ENCODE data around the gene CDRT15. TPM values are rescaled to one million over a fixed set of nuclear protein-coding genes. Genes with fewer than 3 reads are reported as not detected.
"Not testable (repeated sequence)": the region's sequence is repeated elsewhere in the genome, so short reads cannot be mapped to it uniquely, and the experiment has no call there.

The CDRT15 gene
- polyA plus RNA-seq (ENCODE audit: insufficient read length in 4 of 4), result under 1 TPM in 3 of 4 donors, not detected in 1; 0.37 to 0.81 (median 0.49) TPM

DNA sequence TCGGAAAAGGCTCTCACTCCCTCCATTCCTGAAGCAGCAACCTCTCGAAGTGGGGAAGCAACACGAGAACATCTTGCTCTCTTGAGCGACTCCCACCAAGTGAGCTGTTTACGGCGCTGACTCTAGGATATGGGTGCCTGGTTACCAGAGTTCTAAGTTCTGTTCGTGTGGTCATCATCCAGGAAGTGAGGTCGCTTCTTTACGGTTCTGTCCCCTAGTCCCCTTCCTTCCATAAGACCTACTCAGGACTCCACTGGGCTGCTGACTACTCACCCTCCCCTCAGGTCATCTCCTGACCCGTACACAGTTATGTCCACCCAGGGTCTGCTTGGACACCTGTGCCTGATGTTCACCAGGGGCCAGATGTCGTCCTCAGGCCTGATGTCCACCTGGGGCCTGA is at the start of gene CDRT15:
CDRT15 (minus strand) TSS at position 101 of the 400 bp plus-strand sequence; CDS start at position 72, 29 bp downstream.
- DNase-seq (ENCODE audit: low read depth in 4 of 4, low spot score in 3 of 4), result not testable (repeated sequence)

DNA sequence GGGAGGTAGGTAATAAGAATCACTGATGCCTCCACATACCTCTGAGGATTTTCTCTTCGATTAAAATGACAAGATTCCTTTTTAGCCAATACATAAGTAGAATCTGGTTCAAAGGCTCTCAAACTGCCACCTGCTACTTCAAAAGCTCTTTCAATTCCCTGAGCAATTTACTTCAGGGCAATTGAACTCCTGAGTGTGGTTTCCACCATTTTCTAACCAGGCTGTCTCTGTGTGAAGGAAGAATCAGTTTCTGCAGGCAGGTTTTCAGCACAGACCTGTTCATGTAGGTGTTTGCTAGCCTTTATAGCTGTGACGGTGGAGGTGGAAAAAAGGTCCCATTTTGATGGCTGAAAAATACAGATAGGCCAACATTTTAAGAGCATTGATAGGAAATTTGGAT is 46.1 kb upstream of the CDRT15 start:
- no peak for DNase-seq (ENCODE audit: low read depth in 4 of 4, low spot score in 3 of 4)

DNA sequence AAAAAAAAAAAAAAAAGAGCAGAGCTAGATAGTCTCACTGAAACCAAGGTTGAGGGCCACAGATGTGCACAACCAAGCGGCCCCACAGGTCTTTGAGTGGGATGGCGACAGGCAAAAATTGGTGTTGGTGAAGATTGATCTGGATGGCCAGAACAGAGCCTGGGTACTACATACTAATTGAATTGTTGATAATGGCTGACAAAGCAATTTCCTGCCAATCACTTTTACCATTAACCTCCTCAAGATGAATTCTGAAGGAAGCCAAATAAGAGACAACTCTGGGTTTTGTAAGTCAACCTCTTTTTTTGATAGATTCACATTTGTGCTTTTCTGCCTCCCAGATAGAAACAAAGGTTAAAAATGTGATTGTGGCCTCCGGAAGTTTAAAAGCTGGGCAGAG is 44.9 kb upstream of the CDRT15 start:
- DNase-seq (ENCODE audit: low read depth in 4 of 4, low spot score in 3 of 4), result no peak

DNA sequence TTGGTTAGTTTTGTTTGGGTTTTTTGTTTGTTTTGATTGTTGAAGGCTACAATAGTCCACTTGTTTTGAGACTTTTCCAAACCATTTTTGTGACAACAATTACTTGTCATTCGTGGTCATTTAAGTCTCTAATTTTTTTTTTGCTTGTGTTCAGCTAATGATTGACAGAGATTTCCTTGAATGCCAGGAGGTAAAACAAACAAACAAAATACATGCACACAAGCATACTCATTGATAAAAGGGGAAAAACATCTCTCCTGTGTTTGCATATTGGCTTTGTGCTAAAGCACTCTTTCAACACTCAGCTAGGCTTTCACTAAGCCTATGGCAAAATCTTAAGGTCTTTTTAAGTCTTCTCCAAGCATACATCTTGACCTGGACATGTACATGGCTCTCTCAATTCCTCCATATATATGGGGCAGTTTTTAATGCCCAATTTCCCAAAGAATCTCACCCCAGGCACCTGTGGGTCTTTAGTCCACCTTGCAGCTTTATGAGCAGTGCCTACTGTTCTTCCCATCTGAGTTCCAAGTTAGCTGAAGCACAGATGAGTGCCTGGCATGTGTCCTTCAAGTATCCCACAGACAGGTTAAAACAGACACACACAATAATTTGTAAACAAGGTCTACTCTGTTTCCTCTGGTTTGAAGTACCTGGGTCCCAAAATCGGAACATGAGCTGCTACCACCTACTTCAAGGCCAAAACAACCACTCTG is 40.0 kb upstream of the CDRT15 start:
- DNase-seq (ENCODE audit: low read depth in 4 of 4, low spot score in 3 of 4), result no peak

DNA sequence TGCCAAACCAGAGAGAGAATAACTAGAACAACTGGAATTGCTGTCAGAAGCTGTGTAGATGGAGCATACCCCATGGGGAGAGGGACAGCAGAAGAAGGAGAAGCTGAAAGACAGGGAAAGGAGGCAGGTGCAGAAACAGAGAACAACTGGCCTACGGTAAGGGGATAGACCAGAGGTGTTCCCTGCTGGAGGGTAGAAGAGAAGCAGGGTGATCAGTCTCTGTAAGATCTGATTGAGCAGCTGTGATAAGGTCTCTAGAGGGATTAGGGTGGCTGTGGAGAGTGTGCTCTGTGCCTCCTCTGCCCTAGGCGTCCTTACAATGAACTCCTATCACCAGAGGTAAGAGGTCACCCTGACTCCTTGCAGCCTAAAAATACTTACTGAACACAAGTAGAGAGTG is 33.8 kb upstream of the CDRT15 start:
- no peak for DNase-seq (ENCODE audit: low read depth in 4 of 4, low spot score in 3 of 4)

DNA sequence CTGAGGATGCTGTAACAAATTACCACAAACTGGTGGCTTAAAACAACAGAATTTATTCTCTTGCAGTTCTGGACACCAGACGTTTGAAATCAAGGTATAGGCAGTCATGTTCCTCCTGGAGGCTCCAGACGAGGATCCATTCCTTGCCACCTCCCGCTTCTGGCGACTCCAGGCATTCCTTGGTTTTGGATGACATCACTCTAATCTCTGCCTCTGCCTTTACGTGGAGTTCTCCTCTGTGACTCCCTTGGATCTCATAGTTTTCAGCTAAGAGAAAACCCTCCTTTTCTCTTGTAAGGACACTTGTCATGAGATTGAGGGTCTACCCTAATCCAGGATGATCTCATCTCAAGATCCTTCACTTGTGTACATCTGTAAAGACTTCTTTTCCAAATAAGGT is 32.8 kb upstream of the CDRT15 start:
- DNase-seq (ENCODE audit: low read depth in 4 of 4, low spot score in 3 of 4), result no peak

DNA sequence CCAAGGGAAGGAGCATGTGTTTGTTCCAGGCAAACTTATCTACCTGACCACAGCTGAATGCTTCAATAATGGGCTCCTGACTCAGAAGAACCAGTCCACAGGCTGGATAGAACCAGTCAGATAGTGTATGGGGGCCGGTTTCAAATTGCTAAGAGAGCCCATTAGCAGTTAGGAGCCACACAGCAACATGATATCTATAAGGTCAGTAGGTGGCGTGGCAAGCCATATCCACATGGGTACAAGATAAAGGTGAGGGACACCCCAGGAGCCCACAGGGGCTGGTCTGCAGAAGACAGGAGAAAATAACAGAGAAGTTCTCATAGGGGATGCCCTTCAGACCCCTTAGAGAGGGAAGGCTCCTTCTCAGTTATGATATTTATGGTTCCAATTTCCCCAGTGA is 31.6 kb upstream of the CDRT15 start:
- no peak for DNase-seq (ENCODE audit: low read depth in 4 of 4, low spot score in 3 of 4)

DNA sequence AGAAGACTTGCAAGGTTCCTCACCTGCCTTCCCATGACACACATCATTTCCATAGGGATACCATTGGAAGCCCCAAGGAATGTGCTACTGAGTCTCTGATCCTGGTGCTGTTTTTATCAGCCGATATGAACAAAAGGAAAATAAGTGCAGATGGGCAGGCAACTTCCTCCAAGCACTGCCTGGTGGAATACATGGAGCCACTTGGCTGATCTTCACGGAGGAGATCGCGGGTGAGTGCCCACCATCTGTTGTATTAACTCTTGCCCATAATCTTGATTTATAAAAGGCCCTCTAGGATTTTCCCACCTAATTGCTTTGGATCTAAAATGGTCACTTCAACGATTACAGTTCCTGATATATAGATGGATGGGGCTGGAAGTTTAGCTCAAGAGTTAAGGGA is 24.7 kb upstream of the CDRT15 start:
- DNase-seq (ENCODE audit: low read depth in 4 of 4, low spot score in 3 of 4), result no peak

DNA sequence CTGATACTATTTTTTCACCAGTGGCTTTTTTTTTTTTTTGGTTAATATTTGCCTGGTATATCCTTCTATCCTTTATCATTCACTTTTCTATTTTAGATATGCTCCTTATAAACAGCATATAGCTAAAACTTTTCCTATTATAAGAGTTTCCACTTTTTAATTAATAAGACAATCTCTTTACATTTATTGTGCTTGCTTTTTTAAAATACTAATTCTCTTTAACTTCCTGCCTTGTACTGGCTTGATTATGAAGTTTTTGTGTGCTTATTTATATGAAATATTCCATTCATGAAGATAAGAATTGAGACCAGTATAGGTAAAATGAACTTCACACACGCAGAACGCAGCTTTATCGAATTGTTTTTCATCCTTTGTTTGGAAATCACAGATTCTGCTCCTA is 9.0 kb upstream of the CDRT15 start:
- no peak for DNase-seq (ENCODE audit: low read depth in 4 of 4, low spot score in 3 of 4)

DNA sequence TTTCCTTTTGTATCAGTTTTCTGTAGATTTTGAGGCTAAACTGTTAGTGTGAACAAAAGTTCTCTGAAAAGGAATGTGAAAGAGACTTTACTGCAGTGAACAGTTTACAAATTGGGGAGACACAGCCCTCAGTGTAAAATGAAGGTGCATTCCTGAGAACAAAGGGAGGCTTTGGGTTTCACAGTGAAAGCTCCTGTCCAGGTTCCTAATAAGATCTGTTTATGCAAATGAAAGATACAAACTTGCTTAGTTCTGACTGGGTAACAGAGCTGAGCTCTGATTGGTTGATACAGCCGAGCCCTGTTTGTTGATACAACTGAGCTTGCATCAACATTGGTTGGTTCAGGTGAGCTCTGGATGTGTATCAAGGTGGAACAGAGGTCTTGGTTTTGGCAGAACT is 8.3 kb upstream of the CDRT15 start:
- no peak for DNase-seq (ENCODE audit: low read depth in 4 of 4, low spot score in 3 of 4)

DNA sequence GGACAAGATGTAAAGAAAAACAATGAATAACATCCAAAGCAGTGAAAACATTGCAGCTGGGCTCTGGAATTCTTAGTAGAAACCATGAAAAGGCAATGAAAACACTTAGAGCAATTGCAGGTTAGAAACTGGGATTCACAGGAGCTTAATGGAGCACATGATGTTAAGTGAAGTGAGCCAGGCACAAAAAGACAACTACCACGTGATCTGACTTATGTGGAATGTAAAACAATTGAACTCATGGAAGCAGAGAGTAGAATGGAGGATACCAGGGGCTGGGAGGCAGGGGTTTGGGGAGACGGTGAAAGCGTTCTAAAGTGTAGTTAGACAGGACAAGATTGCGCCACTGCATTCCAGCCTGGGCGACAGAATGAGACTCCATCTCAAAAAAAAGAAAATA is 2.6 kb upstream of the CDRT15 start:
- DNase-seq (ENCODE audit: low read depth in 4 of 4, low spot score in 3 of 4), result not testable (repeated sequence)

DNA sequence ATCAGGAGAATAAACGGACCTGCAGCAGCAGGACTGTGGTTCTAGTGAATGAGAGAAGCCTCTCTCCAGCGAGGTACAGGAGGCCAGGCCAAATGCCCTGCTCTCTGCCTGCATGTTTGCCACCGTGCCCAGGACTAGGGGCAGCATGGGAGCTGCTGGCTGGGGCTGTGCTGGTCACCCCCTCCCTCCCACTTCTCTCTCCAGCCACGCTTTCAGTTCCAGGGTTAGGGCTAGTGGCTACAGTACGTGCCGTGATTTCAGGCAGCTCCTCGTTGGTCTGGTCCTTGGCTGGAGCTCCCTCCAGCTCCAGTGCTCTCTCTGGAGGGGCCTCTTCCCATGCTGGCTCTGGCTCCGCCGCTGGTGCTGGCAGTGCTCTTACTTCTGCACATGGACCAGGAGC is 630 bp downstream of the CDRT15 start:
- not testable (repeated sequence) for DNase-seq (ENCODE audit: low read depth in 4 of 4, low spot score in 3 of 4)

DNA sequence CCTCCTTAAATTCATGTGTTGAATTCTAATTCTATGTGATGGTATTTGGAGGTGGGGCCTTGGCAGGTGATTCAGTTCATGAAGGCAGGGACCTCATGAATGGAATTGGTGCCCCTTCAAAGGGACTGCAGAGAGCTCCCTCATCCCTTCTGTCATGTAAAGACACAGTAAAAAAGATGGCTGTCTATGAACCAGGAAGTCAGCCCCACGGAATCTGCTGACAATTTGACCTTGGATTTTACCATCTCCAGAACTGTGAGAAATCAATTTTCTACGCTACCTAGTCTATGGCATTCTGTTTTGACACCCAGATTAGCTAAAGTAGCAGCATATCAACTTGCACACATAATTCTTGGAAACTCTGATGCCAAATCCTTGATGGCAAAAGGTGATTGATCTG is 1.6 kb downstream of the CDRT15 start:
- DNase-seq (ENCODE audit: low read depth in 4 of 4, low spot score in 3 of 4), result not testable (repeated sequence)

DNA sequence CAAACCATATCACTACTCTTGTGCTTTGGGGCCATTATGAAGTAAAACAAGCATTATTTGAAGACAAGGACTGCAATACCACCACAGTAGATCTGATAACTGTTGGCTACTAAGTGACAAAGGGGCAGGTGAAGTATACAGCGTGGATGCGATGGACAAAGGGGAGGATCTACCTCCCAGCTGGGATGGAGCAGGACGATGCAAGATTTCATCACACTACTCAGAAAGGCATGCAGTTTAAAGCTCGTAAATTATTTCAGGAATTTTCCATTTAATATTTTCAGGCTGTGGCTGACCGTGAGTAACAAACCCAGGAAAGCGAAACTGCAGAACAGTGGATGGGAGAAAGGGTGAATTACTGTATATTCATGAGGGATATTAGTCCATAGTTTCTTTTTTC is 5.5 kb downstream of the CDRT15 start:
- not testable (repeated sequence) for DNase-seq (ENCODE audit: low read depth in 4 of 4, low spot score in 3 of 4)

DNA sequence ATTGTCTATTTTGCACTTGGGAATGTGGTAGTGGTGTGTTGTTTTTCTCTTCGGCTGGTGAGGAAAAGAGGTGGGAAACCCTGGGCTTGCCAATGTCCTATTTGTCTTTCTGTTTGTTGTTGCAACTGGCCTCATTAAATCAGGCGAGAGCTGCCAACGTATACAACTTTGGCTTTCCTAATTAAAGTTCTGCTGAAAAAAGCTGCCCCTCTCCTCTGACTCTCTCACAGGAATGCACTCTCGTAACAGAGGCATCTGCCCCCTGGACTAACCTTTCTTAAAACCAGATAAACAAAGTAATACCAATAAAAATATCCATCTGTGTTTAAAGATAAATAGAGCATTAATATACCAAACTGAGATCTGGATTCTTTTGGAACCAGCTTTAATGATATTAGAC is 7.8 kb downstream of the CDRT15 start:
- DNase-seq (ENCODE audit: low read depth in 4 of 4, low spot score in 3 of 4), result peak in 1 of 4 donors; percentile 6

DNA sequence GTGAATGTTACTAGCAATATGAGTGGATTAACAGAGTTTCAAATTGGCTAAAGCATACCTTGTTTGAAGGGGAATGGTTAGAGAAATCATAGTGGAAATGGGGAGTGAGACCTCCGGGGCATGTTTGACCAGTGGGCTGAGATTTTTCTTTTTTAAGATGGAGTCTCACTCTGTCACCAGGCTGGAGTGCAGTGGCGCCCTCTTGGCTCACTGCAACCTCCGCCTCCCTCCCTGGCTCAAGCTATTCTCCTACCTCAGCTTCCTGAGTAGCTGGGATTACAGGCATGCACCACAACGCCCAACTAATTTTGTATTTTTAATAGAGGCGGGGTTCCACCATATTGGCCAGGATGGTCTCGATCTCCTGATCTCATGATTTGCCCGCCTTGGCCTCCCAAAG is 9.6 kb downstream of the CDRT15 start:
- DNase-seq (ENCODE audit: low read depth in 4 of 4, low spot score in 3 of 4), result no peak

DNA sequence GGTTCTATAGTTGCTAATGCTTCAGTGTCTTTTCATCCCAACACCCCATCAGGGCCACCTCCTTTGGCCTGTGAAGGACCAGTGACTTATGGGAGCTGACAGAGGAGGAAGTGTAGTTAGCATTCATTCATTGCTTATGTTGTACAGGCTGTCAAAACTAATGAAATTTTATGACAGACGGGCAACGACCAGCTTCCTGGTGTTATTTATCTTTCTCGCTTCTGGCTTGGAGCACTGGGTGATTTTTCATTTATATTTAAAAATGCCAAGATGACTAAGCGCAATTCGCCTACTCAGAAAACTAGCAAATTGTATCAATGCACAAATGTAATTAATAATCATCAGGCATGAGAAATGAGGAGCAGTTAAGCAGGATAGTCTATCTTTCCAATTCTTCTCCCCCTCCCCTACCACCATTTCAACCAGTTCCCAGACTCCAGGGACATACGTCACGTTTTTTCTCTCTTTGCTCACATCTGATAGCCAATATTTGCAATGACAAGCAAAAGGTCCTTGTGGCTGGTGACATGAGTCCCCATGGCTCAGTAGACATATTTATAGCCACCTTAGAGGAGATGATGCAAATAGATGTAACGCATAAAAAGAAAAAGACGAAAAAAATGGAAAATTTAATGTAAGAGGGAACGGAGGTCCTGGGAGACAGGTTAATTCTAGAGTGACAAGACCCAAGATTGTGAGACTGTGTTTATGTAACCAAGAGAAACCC is 11.2 kb downstream of the CDRT15 start:
- no peak for DNase-seq (ENCODE audit: low read depth in 4 of 4, low spot score in 3 of 4)

DNA sequence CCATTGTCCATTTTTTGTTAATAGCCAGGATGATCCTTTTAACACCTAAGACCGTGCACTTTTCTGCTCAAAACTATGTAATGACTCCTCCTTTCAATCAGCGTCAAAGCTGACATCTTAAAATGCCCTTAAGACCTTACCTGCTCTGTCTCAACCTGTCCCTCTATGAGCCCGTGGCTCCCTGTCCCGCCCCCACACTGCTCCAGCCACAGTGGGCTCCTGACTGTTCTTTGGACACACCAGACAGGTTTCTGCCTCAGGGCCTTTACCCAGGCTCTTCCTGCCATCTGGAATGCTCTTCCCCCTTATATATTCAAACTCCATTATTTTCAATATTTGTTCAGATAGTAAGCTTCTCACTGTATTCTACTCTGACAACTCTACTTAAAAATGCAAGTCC is 14.1 kb downstream of the CDRT15 start:
- DNase-seq (ENCODE audit: low read depth in 4 of 4, low spot score in 3 of 4), result no peak

DNA sequence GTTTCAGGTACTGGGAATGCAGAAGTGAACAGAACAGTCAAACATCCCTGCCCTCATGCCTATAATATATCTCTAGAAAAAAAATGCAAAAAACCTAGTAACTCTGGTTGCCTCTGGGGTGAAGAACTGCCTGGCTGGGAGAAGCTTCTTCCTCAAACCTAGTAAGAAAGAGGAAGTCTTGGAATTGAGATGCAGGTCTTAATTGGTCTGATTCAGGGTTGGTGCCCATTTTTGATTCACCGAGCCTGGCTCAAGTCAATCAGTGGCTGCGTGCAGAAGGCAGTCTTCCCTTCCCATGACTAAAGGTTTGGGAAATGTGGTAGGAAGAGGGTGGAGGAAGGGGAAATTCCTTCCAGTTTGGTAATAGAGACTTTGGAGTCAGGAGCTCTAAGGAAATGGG is 22.4 kb downstream of the CDRT15 start:
- no peak for DNase-seq (ENCODE audit: low read depth in 4 of 4, low spot score in 3 of 4)

DNA sequence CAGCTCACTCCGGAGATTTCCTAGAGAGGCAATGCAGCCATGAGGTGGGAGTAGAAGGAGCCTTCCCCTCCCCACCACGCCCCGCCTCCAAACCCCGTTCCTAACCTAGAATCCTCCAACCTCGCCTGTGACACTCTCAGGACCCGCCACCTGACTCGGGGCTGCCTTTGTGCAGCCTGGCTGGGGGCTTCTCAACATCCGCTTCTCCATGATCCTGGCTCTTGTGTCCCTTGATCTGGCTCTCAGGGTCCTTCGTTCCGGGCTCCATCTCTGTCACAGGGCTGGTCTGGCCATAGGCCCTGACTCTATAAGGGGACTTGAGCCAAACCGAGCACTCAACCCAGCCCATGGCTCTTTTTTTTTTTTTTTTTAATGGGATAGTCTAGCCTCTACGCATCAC is 24.3 kb downstream of the CDRT15 start:
- no peak for DNase-seq (ENCODE audit: low read depth in 4 of 4, low spot score in 3 of 4)

DNA sequence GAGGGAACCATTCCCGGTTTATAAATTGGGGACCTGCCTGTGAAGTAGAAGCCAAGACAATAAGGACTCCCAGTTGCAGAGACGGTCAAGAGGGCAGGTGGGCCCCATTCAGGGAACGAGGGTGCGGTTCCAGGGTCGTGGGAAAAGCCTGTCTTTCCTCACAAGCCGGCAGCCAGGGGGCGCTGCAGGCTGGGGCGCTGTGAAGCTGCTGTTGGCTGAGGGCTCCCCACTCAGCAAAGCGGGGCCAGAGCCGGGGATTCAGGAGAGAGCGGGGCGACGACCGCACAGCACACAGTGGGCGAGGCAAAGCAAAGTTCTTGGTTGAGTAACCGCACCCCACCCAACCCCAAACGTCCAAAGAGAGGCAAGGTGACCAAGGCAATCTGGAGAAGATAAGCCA is 24.9 kb downstream of the CDRT15 start:
- no peak for DNase-seq (ENCODE audit: low read depth in 4 of 4, low spot score in 3 of 4)

DNA sequence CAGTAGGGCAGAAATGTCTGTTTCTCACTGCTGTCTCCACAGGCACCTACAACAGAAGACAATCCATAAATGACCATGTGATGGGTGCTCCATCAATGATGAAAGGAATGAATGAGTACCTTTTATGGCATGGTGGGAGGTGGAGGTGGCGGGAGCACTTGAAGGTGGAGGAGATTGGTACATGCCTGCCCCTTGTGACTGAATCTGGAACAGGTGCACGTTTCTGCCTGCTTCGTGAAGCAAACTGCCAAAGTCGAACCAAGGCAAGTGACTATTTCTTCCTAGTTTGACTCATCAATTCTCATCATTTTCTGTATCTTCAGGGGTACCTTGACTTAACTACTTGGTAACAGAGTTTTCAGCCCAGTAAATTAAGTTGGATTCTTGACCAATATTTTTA is 25.4 kb downstream of the CDRT15 start:
- DNase-seq (ENCODE audit: low read depth in 4 of 4, low spot score in 3 of 4), result no peak

Data from right renal pelvis (tissue), 4 donors.